Dermis blood vessel endothelial cell (primary cell): ENCODE results near the gene ZFHX2. TPM values are rescaled to one million over a fixed set of nuclear protein-coding genes. Genes with fewer than 3 reads are reported as not detected.
A peak's percentile ranks its signal among the peaks of the same experiment; 100 is the strongest.
"Not testable (repeated sequence)": the region's sequence is repeated elsewhere in the genome, so short reads cannot be mapped to it uniquely, and the experiment has no call there.

Source experiments
- DNase-seq: peaks from one replicate; pipeline ENCODE4 v3.0.0; 2010
- total RNA-seq: library from RNA; depleted of rRNA; stranded (reverse); fragments of >200 nt; gene quantifications from 2 replicates; pipeline ENCODE4 v1.2.3, GENCODE V29; 2014

Gene ZFHX2
- total RNA-seq, 1 donor from 2014 or later = 0.17 TPM

DNA sequence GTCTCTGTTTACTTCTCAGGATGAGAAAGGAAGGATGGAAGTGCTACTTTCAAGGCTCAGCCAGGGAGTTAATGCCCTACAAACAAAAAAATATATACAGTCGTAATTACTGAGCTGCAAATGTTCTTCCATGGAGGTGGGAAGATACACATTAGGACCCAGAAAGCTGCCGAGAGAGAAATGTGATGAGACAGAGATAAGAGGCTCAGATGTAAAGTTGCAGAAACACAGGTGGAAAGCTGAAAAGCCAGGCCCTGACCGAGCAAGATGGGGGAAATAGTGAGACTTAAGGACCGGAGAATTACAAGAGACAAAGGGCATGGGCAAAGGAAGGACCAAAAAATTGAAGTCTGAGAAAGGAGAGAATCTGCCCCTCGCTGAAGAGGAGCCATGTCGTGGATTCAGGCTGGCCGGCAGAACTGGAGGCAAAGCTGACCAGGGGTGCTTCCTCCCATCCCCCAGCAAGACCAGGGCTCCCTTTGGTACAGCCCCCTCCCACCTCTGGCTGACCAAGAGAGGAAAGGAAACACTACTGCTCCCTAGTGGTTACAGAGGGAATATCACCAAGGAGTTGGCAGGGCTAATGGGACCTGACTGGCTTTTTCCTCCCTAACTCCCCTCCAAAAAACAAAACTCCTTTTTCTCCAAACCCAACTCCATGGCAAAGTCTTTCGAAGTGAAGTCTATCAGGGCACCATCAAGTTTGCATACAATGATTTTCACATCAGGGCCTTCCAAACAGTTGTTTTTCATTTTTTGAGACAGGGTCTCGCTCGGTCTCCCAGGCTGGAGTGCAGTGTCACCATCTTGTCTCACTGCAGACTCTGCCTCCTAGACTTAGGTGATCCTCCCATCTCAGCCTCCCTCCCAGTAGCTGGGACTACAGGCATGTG is 12.1 kb downstream of the ZFHX2 start:
- peak; percentile 69 for DNase-seq

GRCh38 chr14:23538785-23539184 is 12.8 kb downstream of the ZFHX2 start:
- no peak for DNase-seq

- no peak for DNase-seq
Measured at GRCh38 chr14:23538050-23538718, 13.4 kb downstream of the ZFHX2 start.

DNA sequence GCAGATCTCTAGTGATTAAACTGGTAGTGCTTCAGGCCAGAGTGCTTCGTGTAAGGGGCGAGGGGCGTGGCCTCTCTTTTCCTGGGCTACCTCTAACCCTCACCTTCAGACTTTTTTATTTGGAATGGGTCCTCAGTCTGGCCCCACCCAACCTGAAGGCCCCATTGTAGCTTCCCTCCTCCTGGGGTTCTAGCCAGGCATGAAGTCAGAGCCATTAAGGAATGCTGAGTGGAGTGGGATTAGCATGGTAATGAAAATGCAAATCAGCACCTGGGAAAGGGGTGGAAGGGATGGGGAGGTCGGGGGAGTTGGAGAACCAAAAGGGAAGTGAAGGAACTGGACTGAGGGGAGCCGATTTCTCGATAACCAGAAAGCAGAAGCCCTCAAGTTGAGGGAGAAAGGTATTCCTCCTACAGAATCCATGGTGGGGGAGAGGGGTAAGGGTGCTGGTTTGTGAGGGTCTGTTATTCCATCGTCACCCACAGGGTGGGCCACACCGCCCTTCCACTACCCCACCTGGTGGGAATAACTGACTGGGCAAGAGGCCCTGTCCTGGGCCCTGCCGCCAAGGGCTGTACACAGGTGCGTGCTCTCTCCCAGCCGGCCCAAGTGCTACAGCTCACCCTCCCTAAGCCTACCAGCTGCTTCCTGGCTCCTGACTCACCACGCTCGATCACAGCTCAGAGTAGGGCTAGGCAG is 14.1 kb downstream of the ZFHX2 start:
- DNase-seq = peak; percentile 58

- DNase-seq = not testable (repeated sequence)
Measured at GRCh38 chr14:23536906-23537305, 14.7 kb downstream of the ZFHX2 start.

DNA sequence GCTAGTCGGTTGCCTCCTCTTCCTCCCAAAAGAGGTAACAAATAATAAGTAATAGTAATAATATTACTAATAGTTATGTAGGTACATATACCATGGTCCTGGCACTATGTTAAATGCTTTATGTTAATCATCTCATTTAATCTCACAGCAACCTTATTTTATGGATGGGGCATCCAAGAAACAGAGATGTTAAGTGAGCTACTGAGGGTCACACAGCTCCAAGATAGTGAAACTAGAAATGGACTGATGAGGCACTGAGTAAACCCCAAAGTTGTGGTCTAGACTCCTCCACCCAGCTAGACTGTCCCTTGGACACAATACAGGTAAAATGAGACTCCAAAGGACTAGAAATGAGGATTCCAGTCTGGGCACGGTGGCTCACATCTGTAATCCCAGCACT is 15.1 kb downstream of the ZFHX2 start:
- DNase-seq = no peak

GRCh38 chr14:23535943-23536342 is 15.6 kb downstream of the ZFHX2 start:
- DNase-seq = no peak

DNA sequence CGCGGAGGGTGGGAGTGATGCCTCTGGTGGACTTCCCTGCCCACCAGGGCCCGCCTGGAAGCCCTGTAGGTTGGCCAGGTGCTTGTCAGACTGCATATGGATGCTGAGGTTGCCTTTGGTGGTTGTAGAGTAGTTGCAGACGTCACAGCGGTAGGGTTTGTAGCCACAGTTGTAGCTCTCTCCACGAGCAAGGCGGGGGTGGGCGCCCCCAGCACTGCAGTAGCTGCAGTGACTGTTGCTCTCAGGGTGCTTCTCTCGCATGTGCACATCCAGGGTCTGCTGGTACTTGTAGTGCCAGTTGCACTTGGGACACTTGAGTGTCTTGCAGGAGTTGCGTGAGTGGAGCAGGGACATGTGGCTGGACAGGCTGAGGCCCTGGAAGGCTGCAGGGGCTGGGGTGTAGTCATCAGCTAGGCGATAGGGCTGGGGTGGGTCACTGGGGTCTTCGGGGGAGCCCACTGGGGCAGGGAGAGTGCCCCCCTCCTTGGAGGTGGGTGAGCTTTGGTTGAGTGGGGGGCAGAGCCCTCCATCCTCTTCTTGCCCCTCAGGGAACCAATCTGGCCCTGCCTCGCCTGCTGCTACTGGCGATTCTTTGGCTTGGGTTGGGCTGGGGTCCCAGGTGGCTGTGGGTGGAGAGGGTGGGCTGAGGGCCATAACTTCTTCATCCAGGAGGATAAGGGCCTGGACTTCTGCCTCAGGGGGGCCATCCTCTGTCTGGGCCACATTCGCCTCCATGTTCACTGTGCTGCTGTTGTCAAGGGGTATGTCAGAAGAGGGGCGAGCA is 17.7 kb downstream of the ZFHX2 start:
- DNase-seq = no peak

DNA sequence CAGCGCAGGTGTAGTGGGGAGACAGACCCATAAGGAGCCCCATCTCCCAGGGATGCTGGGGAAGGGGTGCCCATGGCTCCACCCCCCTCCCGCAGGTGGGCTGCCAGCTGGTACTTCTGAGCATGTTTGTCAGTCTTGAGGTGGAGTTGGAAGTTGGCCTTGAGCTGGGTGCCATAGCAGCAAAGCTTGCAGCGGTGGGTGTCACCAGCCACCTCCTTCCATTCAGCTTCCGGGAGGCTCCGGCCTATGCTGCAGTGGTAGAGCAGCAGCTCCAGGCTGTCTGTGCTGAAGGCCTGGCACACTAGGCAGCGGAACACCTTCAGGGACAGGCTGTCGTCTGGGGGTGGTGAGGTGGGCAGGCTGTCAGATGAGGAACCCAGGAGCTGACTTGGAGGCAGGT is 18.9 kb downstream of the ZFHX2 start:
- no peak for DNase-seq

GRCh38 chr14:23531391-23531790 is 20.2 kb downstream of the ZFHX2 start:
- DNase-seq = no peak

DNA sequence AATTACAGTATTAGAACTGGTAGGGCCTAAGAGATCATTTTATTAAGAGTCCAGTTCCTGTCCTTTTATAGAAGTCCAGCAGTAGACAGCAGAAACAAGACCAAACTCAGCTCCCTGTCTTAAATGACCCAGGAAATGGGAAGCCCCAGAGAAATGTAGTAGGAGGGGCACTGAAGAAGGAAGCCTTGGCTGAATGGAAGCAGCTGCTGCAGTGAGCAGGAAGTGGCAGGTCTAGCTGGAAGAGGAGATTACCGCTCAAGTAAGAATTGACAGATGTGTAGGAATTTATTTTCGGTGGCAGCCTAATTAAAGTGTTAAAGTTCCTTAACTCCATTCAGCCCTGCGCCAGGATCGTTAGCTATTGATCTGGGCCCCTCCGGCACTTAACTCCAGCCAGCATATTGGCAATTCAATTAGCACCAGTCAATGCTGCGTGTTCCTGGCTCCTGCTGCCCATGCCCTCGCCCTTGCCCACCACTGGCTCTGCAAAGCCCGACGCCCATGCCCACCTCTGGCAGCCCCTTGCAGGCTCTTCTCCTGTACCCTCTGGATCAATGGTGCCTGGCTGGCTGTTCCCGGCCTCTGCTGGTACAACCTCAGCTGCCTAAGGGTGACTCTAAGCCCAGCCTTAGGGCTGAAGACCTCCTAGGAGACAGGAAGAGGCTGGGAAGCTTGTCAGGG is 21.1 kb downstream of the ZFHX2 start:
- DNase-seq = peak; percentile 10

DNA sequence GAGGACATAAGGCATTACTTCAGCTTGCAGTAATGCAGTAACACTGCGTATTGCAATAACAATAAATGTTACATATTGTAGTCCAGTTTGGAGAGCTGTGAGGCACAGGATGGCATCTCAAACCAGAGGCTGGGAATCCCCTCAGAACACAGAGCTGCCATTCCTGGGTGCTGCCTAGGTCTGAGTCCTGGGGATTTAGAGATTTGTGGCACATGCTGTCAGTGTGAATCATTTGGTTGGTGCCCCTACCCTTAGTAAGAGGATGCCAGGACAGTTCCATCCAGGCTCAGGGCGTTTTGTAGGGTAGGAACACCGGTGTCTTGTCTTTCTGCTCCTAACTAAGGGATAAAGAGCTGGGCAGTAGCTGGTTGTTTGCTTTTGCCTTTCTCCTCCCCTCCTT is 22.5 kb downstream of the ZFHX2 start:
- no peak for DNase-seq

DNA sequence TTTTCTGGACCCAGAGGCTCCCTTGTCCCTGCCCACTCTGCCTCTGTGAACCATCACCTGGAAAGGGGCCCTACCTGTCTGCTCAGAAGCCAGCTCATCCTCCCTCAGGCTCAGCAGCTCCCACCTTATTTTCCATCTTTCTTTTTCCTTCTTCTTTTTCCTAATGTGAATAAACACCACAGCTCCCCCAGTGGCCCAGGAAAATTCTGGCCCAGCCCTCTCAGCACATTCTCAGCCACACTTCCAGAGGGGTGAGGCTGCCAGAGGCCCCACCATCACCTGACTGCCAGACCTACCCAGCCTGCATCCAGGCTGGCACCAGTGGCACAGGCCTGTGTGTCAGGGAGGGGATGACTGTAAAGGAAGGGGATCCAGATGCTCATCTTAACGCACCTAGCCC is 23.0 kb downstream of the ZFHX2 start:
- no peak for DNase-seq

GRCh38 chr14:23525611-23526010 is 26.0 kb downstream of the ZFHX2 start:
- DNase-seq = no peak

GRCh38 chr14:23524954-23525353 is 26.6 kb downstream of the ZFHX2 start:
- DNase-seq = no peak

- no peak for DNase-seq
Measured at GRCh38 chr14:23523229-23524016, 28.1 kb downstream of the ZFHX2 start.

- no peak for DNase-seq
Measured at GRCh38 chr14:23522643-23523198, 28.8 kb downstream of the ZFHX2 start.

DNA sequence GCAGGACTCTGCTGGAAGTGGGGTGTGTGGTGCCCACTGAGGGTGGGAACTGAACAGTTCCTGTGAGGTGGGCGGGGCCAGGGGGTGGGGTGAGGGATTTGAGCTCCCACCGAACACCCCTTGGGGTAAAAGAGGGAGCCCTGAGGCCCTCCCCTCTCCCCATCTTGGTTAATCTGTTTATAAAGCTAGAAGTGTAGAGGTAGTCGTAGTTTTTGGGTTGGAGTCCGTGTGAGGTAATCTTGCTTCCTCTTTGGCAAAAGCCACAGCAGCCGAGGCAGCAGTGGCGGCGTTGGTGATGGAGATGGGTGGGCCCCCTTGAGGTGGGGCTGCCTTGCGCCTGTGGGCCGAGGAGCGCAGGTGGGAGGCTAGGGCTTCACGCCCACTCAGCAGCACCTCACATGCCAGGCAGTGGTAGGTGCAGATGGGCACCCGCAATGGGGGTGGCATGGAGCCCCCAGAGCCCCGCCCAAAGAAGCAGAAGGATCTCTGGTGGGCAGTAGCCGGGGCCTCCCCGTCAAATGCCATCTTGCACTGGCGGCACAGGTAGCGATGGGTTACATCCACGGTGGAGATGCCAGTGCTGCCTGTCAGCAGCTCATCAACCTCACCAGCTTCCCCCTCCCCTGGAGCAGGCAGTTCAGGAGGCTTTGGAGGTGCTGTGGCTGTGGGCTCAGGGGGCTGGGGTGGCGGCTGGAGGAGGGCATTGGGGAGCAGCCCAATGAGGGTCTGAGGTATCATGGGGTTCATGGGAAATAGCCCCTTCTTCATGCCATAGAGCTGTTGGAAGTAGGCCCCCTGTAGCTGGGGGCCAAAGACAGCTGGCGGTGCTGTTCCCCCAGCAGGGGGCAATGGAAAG is 29.6 kb downstream of the ZFHX2 start:
- no peak for DNase-seq

GRCh38 chr14:23520899-23521533 is 30.5 kb downstream of the ZFHX2 start:
- DNase-seq = no peak
